ENCODE data around the gene ERBIN. TPM values are rescaled to one million over a fixed set of nuclear protein-coding genes. Genes with fewer than 3 reads are reported as not detected.

The ERBIN gene, protein sequence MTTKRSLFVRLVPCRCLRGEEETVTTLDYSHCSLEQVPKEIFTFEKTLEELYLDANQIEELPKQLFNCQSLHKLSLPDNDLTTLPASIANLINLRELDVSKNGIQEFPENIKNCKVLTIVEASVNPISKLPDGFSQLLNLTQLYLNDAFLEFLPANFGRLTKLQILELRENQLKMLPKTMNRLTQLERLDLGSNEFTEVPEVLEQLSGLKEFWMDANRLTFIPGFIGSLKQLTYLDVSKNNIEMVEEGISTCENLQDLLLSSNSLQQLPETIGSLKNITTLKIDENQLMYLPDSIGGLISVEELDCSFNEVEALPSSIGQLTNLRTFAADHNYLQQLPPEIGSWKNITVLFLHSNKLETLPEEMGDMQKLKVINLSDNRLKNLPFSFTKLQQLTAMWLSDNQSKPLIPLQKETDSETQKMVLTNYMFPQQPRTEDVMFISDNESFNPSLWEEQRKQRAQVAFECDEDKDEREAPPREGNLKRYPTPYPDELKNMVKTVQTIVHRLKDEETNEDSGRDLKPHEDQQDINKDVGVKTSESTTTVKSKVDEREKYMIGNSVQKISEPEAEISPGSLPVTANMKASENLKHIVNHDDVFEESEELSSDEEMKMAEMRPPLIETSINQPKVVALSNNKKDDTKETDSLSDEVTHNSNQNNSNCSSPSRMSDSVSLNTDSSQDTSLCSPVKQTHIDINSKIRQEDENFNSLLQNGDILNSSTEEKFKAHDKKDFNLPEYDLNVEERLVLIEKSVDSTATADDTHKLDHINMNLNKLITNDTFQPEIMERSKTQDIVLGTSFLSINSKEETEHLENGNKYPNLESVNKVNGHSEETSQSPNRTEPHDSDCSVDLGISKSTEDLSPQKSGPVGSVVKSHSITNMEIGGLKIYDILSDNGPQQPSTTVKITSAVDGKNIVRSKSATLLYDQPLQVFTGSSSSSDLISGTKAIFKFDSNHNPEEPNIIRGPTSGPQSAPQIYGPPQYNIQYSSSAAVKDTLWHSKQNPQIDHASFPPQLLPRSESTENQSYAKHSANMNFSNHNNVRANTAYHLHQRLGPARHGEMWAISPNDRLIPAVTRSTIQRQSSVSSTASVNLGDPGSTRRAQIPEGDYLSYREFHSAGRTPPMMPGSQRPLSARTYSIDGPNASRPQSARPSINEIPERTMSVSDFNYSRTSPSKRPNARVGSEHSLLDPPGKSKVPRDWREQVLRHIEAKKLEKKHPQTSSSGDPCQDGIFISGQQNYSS (N-terminal part only)
- total RNA-seq: 62.3 and 85.0 TPM in 2 replicates

DNA sequence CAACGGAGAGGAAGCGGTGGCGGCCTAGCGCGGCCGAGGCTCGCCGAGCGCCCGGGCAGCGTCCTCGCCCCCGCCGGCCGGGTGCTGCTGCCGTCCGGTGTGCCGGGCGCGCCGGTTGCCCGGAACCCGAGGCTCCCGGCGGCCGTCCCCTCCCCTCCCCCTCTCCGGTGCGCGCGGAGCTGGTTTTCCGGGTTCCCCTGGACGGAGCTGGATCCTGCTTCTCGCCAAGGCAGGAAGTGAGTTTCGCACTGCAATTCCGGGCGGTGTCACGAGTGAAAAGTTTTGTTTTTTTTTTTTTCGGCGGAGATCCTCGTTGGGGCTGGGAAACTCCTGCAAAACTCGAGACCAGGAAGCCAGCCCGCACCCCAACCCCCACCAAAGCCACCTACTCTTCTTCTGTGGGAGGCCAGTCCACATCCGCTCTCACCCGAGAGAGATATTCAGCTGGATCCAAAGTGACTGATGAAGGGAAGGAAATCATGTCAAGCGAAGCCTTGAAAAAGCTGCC is at the start of gene ERBIN:
ERBIN (plus strand) TSS at position 300 of the 508 bp plus-strand sequence. CDS start 66,144 bp downstream, outside the sequence.

Other genes with a start within 250 kb of the ERBIN start
- gene SGTB, start 204.5 kb upstream of the ERBIN start, total RNA-seq: 12.0 and 13.1 TPM in 2 replicates
- 18.8 and 18.9 TPM in 2 replicates for gene NLN, start 204.4 kb upstream of the ERBIN start, total RNA-seq
- gene SREK1, start 217.7 kb downstream of the ERBIN start, total RNA-seq: 62.4 and 72.7 TPM in 2 replicates

All from smooth muscle cell of bladder (primary cell).